ENCODE data around the gene STOML2. TPM values are rescaled to one million over a fixed set of nuclear protein-coding genes. Genes with fewer than 3 reads are reported as not detected.

Gene STOML2, protein sequence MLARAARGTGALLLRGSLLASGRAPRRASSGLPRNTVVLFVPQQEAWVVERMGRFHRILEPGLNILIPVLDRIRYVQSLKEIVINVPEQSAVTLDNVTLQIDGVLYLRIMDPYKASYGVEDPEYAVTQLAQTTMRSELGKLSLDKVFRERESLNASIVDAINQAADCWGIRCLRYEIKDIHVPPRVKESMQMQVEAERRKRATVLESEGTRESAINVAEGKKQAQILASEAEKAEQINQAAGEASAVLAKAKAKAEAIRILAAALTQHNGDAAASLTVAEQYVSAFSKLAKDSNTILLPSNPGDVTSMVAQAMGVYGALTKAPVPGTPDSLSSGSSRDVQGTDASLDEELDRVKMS
- 227 and 303 TPM in 2 replicates for total RNA-seq

GRCh38 chr9:35102769-35103659, at the start of gene STOML2:
Gene STOML2, minus strand, starts transcription at chr9:35103131. Its CDS starts 37 bp downstream, at chr9:35103094.

DNA sequence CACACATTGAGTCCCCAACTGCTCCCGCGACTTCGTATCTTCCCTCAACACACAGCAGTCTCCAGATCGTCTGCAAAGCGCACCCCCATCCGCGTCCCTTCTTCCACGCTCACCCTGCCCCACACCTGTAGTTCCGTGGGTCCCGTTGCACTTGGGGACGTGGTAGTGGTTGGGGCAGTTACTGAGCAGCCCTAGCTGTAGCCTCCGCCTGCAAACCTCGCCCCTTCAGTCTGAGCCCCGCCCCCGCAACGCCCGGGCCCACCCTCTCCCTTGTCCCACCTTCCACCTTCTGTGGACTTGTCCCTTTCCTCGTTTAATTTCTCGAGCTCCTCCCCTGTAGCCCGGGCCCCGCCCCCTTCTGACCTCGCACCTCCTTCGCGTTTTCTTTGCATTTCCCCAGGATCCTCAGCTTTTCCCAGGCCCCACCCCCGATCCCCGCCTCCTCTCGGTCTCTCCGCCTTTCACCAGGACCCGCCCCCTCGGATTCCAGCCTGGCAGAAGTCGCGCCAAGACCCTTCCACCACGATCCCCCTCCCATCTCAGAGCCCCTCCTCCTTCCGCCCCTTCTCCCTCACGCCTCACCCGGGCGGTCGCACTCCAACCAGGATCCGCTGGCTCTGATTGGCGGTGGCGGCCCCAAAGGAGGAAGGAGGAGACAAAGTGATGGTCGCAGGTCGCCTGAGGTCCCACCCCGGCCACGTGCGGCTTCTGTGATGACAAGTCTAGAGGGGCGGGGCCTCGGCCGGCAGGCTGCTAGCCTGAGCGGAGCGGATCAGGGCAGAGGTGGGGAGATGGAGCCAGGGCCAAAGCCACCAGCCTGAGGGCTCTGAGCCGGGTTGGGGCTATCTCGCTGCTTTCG, 13.0 kb upstream of the STOML2 start, which contains the start of gene ATOSB:
TSS of gene ATOSB (minus strand) at position 183 of the 859 bp plus-strand sequence. CDS start 7,588 bp downstream, outside the sequence.

GRCh38 chr9:35096035-35096849, 6.7 kb downstream of the STOML2 start, which contains the start of gene PIGO:
Gene PIGO, minus strand, starts transcription at chr9:35096591. Its CDS starts 1,026 bp downstream, at chr9:35095565.

GRCh38 chr9:35079426-35080341, 23.2 kb downstream of the STOML2 start, which contains the start of gene FANCG:
Gene FANCG, minus strand, starts transcription at chr9:35079942. Its CDS starts 418 bp downstream, at chr9:35079524.

DNA sequence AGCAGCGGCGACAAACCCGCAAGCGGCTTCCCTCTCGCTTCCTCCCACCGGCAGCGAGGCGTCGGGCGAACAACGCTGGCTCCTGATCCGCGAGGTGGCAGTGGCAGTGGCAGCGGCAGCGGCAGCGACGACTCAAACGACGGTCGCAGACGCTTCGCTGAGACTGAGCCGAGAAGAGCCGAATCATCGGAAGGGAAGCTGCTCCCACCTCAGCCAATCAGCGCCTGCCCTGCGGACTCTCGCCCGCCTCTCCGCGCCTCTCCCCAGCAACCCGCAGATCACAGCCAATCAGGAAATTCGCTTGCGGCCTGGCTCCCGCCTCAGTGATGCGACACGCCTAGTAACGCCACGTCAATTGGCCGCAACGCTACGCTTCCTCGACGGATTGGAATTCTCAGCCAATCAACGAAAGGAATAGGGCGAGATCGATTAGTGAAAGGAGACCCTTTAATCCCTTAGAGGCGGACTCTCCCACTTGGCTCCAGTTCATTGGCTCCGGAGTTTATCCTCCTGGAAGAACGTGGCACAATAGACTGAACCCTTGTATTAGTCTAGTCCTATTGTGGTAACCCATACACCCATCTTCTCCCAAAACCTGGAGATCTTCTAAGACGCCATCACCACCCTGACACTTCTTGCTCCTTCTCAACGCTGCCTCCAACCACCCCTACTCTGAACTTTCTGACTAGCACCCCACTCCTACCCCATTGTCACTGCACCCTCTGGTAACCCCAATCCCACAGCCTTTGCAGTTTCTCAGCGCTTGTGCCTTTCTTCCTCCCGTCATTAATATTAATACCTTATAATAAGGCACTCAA, 30.3 kb downstream of the STOML2 start, which contains the start of gene VCP:
TSS of gene VCP (minus strand) at position 165 of the 818 bp plus-strand sequence. CDS start 272 bp downstream, outside the sequence.

Other genes starting within 250 kb of the STOML2 start
- under 0.01 and 0.11 TPM in 2 replicates for gene PHF24, start 144.8 kb downstream of the STOML2 start, total RNA-seq
- 17.6 and 21.1 TPM in 2 replicates for gene DNAJB5, start 113.4 kb downstream of the STOML2 start, total RNA-seq
- 481 and 631 TPM in 2 replicates for gene VCP, start 30.5 kb downstream of the STOML2 start, total RNA-seq
- gene FANCG, start 23.2 kb downstream of the STOML2 start, total RNA-seq: 23.1 and 41.6 TPM in 2 replicates
- 15.3 and 15.5 TPM in 2 replicates for gene PIGO, start 6.5 kb downstream of the STOML2 start, total RNA-seq
- gene ATOSB, start 12.7 kb upstream of the STOML2 start, total RNA-seq: 19.3 and 25.4 TPM in 2 replicates
- gene UNC13B, start 58.9 kb upstream of the STOML2 start, total RNA-seq: 20.7 and 28.2 TPM in 2 replicates